ENCODE results near the gene MYF5. TPM values are rescaled to one million over a fixed set of nuclear protein-coding genes. Genes with fewer than 3 reads are reported as not detected.
A peak's percentile ranks its signal among the peaks of the same experiment; 100 is the strongest.

Gene MYF5
- total and polyA plus RNA-seq, 5 donors, result not detected

DNA sequence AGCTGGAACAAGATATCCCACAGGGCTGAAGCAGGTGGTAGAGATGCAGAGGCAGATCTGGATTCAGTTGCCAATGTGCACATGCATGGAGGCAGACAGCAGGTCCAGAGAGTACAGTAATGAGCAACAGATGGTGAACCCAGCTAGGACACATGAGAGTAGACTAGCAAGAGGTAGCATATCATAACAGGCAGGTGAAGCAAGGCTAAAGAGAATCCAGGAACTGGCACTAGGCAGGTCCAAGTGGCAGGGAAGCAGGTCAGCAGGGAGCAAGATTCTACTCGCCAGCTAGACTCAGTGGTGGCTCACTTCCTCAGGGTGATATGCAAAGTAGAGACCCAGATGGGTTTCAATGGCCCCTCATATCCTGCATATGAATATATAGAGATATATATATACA lies 24.6 kb upstream of the MYF5 start:
- no peak for ATAC-seq
- H3K9me3 ChIP-seq (ENCODE audit: control insufficient read depth, low read length), result no peaks in the 10 kb centered on the region
- H3K4me1 ChIP-seq (ENCODE audit: control insufficient read depth, insufficient read depth, low read length), result no peaks in the 10 kb centered on the region
- no peak overlapping the region for H3K4me3 ChIP-seq (ENCODE audit: low read length)
- no peak overlapping the region for H3K27ac ChIP-seq (ENCODE audit: low read length)
- H3K27me3 ChIP-seq (ENCODE audit: control insufficient read depth, insufficient read depth), result no peaks in the 10 kb centered on the region
- intact Hi-C loops (cut with DNase I), result no loop called here
- 96% methylated on average over 1 of the region's 1 CpG for WGBS
- no peak for DNase-seq

DNA sequence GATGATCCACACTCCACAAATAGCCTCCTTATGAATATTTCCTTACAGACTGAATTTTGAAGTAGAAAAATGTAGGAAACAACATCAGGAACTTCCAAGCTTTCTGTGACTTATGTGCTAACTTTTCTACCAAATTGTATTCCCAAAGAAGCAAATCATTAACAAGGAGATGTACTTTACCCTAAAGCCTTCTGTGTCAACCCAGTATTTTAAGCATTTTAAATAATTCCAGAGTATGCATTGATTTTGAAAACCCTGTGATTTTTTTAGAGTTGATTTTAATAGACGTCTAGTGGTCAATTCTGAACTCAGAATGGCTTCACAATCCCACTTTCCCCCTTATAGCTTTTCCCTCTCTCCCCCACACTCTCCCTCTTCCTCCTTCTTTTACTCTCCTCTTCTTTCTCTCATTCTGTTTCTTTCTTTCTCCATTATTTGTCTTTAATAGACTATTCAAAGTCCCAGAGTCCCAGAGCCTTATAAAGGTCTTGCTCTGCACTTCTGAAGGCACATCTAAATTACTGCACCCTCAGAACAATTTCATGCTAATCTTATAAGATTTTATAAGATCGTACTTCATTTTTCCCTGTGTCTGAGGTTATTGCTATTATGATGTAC lies 19.3 kb upstream of the MYF5 start:
- 71% methylated on average over 2 of the region's 2 CpGs for WGBS
- no peaks in the 10 kb centered on the region for H3K27me3 ChIP-seq (ENCODE audit: control insufficient read depth, insufficient read depth)
- no peaks in the 10 kb centered on the region for H3K4me1 ChIP-seq (ENCODE audit: control insufficient read depth, insufficient read depth, low read length)
- no peak overlapping the region for H3K27ac ChIP-seq (ENCODE audit: low read length)
- DNase-seq (no peak), ATAC-seq (no peak)
- H3K9me3 ChIP-seq (ENCODE audit: control insufficient read depth, low read length), result no peaks in the 10 kb centered on the region
- no peak overlapping the region for H3K4me3 ChIP-seq (ENCODE audit: low read length)
- intact Hi-C loops (cut with DNase I), result no loop called here

DNA sequence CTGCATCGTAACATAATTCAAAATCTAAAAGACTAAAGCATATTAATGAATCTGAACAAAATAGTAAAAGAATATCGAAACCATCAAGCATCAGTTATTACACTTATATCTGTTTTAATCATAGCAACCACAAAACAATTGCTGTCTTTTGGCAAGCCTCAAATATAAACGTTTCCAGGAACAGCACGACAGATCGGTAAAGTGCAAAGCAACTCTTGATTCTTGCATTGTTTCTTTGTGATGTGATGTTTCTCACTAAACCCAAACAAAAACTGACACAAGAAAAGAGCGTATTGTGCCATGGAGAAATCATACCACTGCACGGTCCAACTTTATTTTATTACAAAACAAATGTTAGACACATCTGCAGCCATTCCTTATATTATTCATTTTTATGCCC lies 18.5 kb upstream of the MYF5 start:
- DNase-seq, result no peak
- H3K27me3 ChIP-seq (ENCODE audit: control insufficient read depth, insufficient read depth), result no peaks in the 10 kb centered on the region
- peaks cover 1% of the 10 kb centered on the region for H3K4me1 ChIP-seq (ENCODE audit: control insufficient read depth, insufficient read depth, low read length)
- H3K4me3 ChIP-seq (ENCODE audit: low read length), result no peak overlapping the region
- intact Hi-C loops (cut with DNase I), result no loop called here
- no peaks in the 10 kb centered on the region for H3K9me3 ChIP-seq (ENCODE audit: control insufficient read depth, low read length)
- 69% methylated on average over 7 of the region's 7 CpGs for WGBS
- ATAC-seq, result no peak
- H3K27ac ChIP-seq (ENCODE audit: low read length), result no peak overlapping the region

DNA sequence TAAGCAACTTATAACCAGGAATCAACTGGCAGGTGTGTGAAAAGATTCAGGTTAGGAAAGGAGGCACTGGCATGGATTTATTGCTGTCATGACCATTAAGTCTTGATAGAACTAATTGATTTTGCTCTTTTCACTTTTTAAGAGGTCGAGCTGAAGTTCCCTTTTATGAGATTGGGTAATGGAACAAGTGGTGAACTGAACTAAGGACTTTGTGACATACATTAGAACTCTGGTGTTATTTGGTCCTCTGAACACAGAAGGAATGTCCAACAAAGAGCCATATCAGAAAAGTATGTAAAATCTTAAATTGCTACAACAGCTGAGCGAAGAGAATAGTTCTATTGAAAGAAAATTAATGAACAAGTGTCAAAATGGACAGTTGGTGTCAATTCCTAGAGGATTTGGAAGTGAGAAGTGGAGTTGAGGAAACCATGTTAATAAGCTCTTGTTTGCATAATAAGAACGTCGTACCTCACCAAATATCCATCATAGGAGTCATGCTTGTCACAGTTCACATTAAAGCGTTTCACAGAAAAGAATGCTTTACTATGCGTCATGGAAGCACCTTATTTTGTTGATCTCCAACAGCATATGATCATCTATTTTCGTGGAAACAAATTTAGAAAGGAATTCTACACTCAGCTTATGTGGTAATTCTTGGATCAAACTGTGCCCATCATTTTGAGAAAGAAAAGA lies 17.7 kb upstream of the MYF5 start:
- Histone ChIP-seq H3K27ac (ENCODE audit: low read length) (no peak overlapping the region), H3K4me1 (ENCODE audit: control insufficient read depth, insufficient read depth, low read length) (peaks cover 1% of the 10 kb centered on the region), H3K4me3 (ENCODE audit: low read length) (no peak overlapping the region), H3K9me3 (ENCODE audit: control insufficient read depth, low read length) (no peaks in the 10 kb centered on the region), H3K27me3 (ENCODE audit: control insufficient read depth, insufficient read depth) (no peaks in the 10 kb centered on the region)
- no peak for DNase-seq
- WGBS, result 76% methylated on average over 7 of the region's 7 CpGs
- intact Hi-C loops (cut with DNase I), result no loop called here
- no peak for ATAC-seq

DNA sequence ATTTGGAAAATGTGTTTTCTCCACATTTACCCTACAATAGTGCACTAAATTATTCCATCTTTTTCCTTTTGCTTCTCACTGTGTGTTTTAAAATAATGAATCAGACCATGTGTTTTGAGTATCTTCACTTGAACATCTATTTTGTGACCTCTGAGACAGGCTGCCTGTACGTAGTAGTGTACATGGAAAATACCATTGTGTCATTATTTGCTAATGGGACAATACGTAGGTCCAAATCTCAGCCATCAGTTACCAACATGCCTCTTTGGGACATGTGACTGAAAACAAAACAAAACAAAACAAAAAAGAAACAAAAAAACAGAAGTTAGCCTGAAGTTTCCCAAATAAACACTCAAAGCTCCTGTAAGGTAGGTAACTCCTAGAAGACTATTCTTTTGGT lies 16.4 kb upstream of the MYF5 start:
- no peaks in the 10 kb centered on the region for H3K27me3 ChIP-seq (ENCODE audit: control insufficient read depth, insufficient read depth)
- peaks cover 1% of the 10 kb centered on the region for H3K4me1 ChIP-seq (ENCODE audit: control insufficient read depth, insufficient read depth, low read length)
- intact Hi-C loops (cut with DNase I), result no loop called here
- H3K4me3 ChIP-seq (ENCODE audit: low read length), result no peak overlapping the region
- no peaks in the 10 kb centered on the region for H3K9me3 ChIP-seq (ENCODE audit: control insufficient read depth, low read length)
- DNase-seq (no peak), ATAC-seq (no peak)
- H3K27ac ChIP-seq (ENCODE audit: low read length), result no peak overlapping the region
- 85% methylated on average over 2 of the region's 2 CpGs for WGBS

DNA sequence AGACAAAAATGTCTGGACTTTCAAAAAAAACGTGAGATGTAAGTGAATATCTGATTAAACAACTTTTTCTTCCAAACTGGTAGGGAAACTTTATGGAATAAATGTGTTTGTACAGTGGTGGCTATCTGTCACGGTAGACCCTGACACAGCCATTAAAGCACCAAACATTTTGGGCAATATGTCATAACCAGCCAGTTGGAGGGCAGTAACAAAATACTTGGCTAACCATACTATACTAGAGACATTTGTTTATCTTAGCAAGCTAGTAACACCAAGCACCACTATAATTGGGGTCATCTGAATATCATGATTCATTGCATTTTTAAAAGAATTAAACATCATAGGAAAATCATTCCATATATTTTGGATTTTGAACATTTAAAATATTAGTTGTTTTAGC lies 15.3 kb upstream of the MYF5 start:
- Histone ChIP-seq H3K4me3 (ENCODE audit: low read length) (no peak overlapping the region), H3K4me1 (ENCODE audit: control insufficient read depth, insufficient read depth, low read length) (peaks cover 1% of the 10 kb centered on the region), H3K27me3 (ENCODE audit: control insufficient read depth, insufficient read depth) (no peaks in the 10 kb centered on the region), H3K9me3 (ENCODE audit: control insufficient read depth, low read length) (no peaks in the 10 kb centered on the region), H3K27ac (ENCODE audit: low read length) (no peak overlapping the region)
- intact Hi-C loops (cut with DNase I), result no loop called here
- 72% methylated on average over 2 of the region's 2 CpGs for WGBS
- DNase-seq, result no peak
- no peak for ATAC-seq

DNA sequence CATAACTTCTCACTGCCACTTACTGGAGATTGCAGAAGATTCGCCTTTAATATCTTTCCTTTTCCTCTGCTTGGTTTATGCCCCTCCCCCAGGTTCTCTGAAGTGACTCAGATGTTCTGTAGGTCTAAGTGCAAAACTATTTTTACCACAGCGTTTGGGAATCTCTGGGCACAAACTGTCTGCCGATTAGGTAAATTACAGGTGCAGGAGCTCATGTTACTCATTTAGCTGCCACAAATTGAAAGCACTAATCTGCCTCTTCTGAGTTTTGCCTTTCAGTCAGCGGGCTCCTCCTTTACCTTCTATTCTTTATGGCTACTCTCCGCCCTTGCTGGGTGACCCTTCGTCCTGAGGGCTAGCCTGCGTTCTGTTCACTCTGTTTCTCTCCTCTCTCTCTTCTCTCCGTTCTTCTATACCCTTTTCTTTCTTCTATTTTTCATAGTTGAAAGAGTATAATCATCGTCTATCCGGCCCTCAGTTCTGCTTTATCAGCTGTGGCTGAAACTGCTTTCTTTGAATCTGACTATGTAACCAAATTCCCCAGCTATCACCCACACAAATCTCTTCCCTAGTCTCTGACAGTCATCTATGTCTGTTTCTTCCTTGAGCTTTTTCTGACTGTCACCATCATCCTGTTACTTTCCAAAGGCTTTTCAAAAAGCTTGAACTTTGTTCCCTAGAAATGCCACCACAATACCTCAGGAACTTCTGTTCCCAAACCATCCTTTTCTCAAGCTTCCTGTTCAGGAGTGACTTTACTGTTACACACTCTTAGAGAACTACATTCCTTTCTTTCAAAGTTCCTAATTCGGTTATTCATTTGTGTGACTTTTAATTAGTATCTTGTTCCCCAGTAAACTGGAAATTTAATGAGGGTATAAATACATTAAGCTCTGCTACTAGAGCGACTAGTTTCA lies 13.6 kb upstream of the MYF5 start:
- peak overlapping the region; percentile 18 for H3K4me3 ChIP-seq (ENCODE audit: low read length)
- H3K27ac ChIP-seq (ENCODE audit: low read length), result no peak overlapping the region
- peak in 1 of 2 donors; percentile 63 for ATAC-seq

DNA sequence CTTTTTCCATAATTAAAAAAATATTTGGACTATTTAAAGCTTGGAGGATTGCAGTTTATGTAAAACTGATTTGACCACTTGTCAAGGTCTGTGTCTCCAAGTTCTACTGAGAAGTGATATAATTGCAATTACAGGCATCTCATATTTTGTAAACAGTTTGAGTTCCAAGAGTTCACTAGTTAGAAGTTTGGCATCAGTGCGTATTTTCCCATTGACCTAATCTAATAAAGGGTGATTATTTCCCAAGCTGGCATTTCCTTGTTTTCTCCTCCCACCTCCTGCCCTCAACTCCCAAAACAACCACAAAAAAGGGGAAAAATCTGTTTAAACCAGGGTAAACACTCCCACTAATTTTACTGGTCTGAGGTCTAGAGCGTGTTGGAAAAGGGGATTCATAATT lies 12.3 kb upstream of the MYF5 start:
- H3K4me1 ChIP-seq (ENCODE audit: control insufficient read depth, insufficient read depth, low read length), result peaks cover 6% of the 10 kb centered on the region
- WGBS, result 68% methylated on average over 2 of the region's 2 CpGs
- intact Hi-C loops (cut with DNase I), result no loop called here
- H3K27me3 ChIP-seq (ENCODE audit: control insufficient read depth, insufficient read depth), result no peaks in the 10 kb centered on the region
- H3K4me3 ChIP-seq (ENCODE audit: low read length), result no peak overlapping the region
- no peak for ATAC-seq
- no peak for DNase-seq
- no peaks in the 10 kb centered on the region for H3K9me3 ChIP-seq (ENCODE audit: control insufficient read depth, low read length)
- H3K27ac ChIP-seq (ENCODE audit: low read length), result no peak overlapping the region

More for the DNA sequence above, 13.6 kb upstream of the MYF5 start:
- DNase-seq, result no peak
- Histone ChIP-seq H3K27me3 (ENCODE audit: control insufficient read depth, insufficient read depth) (no peaks in the 10 kb centered on the region), H3K9me3 (ENCODE audit: control insufficient read depth, low read length) (no peaks in the 10 kb centered on the region), H3K4me1 (ENCODE audit: control insufficient read depth, insufficient read depth, low read length) (peaks cover 1% of the 10 kb centered on the region)
- intact Hi-C loops (cut with DNase I), result no loop called here
- WGBS, result 46% methylated on average over 12 of the region's 12 CpGs

DNA sequence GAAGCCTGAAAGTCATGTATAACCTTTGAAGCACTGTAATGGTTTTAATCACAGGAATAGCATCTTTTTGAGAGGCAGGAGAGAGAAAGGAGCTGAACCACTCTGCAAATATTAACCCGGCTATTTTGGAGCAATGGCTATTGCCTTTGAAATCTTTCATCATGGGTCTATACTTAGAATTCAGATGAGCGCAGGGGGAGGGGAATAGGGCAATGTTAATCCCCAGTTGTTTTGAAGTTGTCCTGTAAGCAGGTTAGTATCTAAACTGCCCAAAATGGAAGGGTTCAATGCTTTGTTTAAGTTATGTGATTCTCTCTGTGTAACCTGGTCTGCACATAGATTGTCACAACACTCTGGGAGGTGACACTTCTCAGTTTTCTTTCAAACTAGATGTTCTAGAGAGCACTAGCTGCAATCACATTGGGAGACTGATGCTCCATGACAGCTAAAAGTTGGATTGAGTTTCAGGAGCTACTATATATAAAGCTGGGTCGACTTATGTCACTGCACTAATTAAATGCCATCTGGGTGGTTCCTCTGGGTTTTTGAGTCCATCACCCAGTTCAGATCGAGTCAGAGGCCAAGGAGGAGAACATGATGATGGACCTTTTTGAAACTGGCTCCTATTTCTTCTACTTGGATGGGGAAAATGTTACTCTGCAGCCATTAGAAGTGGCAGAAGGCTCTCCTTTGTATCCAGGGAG lies 9.4 kb upstream of the MYF5 start, which contains the start of gene MYF6:
Gene MYF6 (plus strand): TSS at position 509 of the 704 bp plus-strand sequence. CDS start 86 bp downstream, at position 595.
- ATAC-seq (no peak), DNase-seq (no peak)
- 65% methylated on average over 4 of the region's 4 CpGs for WGBS
- Histone ChIP-seq H3K9me3 (ENCODE audit: control insufficient read depth, low read length) (no peaks in the 10 kb centered on the region), H3K4me3 (ENCODE audit: low read length) (peak within 1 kb of the TSS; percentile 47), H3K27ac (ENCODE audit: low read length) (no peak within 1 kb of the TSS), H3K4me1 (ENCODE audit: control insufficient read depth, insufficient read depth, low read length) (peaks cover 6% of the 10 kb centered on the region), H3K27me3 (ENCODE audit: control insufficient read depth, insufficient read depth) (peaks cover 3% of the 10 kb centered on the region)
- intact Hi-C loops (cut with DNase I), result no loop called here

DNA sequence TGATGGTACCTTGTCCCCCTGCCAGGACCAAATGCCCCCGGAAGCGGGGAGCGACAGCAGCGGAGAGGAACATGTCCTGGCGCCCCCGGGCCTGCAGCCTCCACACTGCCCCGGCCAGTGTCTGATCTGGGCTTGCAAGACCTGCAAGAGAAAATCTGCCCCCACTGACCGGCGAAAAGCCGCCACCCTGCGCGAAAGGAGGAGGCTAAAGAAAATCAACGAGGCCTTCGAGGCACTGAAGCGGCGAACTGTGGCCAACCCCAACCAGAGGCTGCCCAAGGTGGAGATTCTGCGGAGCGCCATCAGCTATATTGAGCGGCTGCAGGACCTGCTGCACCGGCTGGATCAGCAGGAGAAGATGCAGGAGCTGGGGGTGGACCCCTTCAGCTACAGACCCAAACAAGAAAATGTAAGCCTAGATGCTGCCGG lies 8.9 kb upstream of the MYF5 start:
- intact Hi-C loops (cut with DNase I), result no loop called here
- whole genome bisulfite sequencing, result 45% methylated on average over 21 of the region's 21 CpGs
- ATAC-seq, result no peak
- Histone ChIP-seq H3K27ac (ENCODE audit: low read length) (no peak overlapping the region), H3K9me3 (ENCODE audit: control insufficient read depth, low read length) (no peaks in the 10 kb centered on the region), H3K27me3 (ENCODE audit: control insufficient read depth, insufficient read depth) (peaks cover 3% of the 10 kb centered on the region), H3K4me3 (ENCODE audit: low read length) (peak overlapping the region; percentile 47), H3K4me1 (ENCODE audit: control insufficient read depth, insufficient read depth, low read length) (peaks cover 4% of the 10 kb centered on the region)
- DNase-seq, result peak in 2 of 3 donors; percentile 33 to 52
